NCI-H187 (cell line): ENCODE results near the gene KLHDC8B.
A peak's percentile ranks its signal among the peaks of the same experiment; 100 is the strongest.

Experiments used
- DNase-seq, 2 experiments: peaks; one replicate each; lab custom pipeline; 2025; lab: John Stamatoyannopoulos, UW

The KLHDC8B gene

DNA sequence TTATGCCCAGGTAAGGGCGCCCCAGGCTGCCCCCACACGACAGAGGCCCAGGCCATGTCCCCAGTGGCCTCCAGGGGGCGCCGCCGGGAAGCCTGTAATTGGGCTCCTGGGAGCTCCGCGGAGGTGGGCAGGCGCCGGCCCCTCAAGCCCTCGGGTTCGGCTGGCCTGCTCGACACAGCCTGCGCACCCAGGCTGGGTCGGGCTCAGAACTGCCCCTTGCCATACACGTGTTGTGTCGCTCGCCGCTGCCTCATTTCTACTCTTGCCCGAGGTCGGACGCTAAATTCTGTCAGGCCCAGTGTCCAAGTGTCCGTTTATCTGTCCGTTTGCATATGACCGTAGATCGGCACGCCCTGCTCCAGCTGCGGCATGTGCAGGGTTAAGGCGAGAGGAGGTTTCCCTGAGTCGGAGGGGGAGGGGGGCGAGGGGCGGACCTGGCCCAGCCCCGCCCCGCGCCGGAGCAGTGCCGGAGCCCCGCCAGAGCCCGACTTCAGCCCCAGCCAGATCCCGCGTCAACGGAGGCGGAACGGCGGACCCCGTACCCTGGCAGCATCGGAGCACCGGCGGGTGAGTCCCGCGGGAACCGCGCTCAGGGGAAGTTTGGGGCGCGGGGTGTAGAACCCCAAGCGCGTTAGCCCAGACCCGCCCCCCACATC is at the start of gene KLHDC8B:
TSS of gene KLHDC8B (plus strand) at position 480 of the 656 bp plus-strand sequence. CDS start 1,172 bp downstream, outside the sequence.
- DNase-seq, result peak in 1 of 2 experiments; percentile 9

DNA sequence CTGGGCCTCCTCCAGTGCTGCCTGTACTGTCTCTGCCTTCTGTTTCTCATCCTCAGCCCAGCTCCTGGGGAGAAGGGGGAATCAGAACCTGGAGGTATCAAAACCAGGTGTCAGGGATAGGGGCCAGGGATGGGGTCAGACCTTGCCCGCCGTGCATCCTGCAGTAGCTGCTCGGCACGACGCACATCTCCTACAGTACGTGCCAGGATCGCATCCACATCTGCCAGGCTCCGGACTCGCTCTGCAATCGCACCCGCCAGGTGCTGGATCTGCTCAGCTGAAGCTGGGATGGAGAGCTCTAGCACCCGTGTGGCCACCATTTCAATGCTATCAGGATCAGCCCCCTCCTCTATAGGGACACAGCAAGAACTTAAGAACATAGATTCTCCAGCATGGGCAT is 49.4 kb upstream of the KLHDC8B start:
- DNase-seq, result no peak

DNA sequence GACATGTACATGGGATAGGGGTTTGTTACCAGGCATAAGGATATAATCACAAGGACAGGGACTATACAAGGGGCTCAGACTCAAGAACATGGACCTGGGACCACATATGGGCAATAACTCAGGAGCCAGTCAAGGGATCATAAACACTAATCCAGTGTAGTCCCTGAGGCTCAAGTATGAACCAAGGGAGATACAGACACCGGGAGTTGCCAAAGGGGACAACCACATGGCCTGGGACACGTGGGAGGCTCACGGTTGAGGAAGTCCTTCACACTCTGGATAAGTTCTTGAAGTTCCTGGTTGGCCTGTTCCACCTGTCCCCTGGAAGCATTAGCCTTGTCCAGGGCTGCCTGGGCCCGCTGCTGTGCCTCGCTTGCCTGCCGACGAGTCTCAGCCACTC is 48.9 kb upstream of the KLHDC8B start:
- DNase-seq, result no peak

DNA sequence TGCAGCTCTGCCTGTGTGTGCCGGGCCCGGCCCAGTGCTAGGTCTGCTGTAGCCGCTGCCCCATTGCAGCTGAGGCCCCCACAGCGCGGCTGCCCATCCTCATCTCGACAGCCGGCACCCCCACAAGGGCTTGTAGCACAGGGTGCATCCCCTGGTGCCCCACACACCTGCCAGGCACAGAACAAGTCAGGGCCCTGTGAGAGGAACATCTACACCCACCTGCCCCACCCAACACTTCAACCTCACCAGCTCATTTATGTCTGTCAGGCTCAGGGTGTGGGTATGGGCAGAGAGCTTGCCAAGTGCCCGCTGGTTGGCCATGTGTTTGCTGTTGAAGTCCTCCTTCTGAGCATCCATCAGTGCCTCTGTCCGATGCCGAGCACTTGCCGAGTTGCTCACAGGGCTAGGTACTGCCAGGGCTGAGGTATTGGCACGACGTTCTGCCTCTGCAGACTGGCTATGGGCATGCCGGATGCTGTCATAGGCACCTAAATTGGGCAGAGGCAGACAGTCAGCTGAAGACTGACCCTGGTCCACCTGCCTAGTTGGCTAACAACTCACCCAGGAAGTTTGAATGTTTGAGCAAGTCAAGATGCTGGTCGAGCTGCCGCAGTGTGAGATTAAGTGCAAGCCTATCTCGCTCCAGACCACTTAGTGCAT is 48.4 kb upstream of the KLHDC8B start:
- DNase-seq, result no peak

DNA sequence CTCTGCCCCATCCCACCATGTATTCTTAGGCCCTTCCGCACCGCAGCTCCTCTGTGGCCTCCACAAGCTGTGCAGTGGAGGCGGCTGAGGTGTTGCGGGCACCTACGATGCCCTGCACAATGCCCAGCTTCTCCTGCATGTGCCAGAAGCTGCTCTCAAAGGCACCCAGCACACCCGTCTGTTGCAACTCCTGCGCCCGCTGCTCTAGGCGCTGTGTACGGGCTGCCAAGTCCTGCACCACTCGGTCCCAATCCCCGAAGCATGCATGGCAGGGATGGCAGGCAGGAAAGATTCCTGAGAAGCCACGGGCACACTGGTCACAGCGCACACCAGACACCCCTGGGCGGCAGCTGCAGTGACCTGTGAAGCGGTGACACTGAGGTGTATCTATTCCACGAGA is 47.7 kb upstream of the KLHDC8B start:
- no peak for DNase-seq

DNA sequence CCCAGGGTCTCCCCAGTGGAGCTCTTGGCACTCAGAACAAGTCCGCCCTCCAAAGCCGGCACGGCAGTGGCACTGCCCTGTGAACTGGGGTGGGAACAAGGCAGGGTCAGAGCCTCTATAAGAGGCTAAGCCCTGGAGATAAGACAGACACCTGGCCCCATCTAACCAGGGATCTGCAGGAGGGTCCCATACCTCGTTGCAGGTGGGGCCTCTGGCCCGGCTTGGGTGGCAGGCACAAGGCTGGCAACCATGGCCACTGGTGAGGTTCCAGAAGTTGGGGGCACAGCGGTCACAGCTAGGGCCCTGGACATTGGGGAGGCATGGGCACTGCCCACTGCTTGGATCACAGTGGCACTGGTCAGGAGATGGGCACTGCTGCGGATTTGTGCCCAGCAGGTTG is 47.2 kb upstream of the KLHDC8B start:
- no peak for DNase-seq

DNA sequence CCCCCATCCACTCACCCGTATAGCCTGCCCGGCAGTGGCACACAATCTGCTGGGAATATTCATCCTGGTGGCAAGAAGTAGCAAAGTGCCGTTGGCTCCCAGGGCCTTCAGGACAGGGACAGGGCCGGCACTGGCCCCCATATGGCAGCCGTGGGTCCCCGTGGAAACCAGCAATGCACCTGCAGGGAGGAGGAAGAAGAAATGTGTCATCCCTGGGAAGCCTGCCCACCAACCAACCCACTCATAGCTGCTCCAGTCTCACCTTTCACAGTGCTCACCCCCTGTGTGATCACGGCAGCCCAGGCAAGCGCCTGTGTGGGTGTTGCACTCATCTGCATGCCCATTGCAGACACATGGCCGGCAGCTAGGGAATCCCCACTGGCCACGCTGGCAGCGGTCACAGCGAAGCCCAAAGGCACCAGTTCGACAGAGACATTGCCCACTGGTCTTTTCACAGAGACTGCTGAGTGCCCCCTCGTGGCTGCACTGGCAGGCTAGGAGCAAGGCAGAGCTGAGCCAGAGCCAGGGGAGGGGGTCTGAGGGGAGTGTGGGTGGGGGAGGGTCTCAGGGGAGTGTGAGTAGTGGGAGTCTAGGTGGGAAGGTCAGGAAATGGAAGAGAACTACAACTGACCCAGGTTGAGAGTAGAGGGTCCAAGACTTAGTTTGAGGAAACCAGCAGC is 46.3 kb upstream of the KLHDC8B start:
- no peak for DNase-seq

DNA sequence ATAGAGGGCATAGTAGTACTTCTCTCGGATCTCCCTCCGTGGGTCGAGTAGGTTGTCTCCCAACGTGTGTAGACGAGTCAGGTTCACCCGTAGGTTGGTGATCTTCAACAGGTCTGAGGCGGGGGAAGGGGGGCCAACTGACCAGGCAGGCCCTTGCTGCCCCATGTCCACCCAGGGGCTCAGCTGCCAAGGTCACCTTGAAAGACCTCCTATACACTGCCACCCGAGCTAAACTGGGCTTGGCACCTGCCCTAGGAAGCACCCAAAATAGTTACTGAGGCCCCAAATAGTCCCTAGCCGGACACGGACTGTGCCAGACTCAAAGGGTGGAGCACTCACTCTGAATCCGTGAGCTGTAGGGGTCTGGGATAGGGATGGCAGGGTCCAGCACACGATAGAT is 40.4 kb upstream of the KLHDC8B start:
- DNase-seq, result no peak

DNA sequence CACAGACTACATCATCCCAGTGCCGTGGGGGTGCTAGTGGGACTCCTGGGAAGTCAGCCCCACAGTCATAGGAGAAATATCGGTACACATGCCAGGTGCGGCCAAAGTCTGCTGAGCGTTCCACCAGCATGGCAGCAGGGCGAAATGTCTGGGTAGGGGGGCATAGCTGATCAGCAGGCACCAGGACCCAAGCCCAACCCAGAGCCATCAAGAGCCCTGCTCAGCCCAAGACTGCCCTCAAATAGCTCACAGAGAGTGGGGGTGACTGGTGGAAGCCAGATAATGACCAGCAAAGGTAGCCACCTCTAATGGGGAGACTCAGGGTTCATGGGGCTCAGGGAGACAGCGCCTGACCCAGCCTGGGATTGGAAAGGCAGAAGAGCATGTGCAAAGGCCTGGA is 39.8 kb upstream of the KLHDC8B start:
- no peak for DNase-seq

DNA sequence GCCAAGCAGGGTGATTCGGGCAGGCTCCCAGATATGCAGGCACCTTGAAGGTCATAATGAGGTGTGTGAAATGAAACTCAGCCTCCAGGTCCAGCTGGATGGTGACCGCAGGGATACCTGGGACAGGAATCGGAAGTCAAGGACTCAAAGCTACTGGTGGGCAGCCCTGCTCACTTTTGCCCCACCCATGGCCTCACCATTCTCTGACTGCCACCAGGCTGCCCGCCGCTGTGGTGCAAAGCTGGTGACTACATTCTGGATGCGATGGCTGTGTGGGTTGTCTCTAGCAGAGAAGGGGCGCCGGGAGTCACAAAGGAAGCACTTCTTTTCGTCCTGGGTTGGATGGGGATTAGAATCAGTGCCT is 39.3 kb upstream of the KLHDC8B start:
- no peak for DNase-seq

DNA sequence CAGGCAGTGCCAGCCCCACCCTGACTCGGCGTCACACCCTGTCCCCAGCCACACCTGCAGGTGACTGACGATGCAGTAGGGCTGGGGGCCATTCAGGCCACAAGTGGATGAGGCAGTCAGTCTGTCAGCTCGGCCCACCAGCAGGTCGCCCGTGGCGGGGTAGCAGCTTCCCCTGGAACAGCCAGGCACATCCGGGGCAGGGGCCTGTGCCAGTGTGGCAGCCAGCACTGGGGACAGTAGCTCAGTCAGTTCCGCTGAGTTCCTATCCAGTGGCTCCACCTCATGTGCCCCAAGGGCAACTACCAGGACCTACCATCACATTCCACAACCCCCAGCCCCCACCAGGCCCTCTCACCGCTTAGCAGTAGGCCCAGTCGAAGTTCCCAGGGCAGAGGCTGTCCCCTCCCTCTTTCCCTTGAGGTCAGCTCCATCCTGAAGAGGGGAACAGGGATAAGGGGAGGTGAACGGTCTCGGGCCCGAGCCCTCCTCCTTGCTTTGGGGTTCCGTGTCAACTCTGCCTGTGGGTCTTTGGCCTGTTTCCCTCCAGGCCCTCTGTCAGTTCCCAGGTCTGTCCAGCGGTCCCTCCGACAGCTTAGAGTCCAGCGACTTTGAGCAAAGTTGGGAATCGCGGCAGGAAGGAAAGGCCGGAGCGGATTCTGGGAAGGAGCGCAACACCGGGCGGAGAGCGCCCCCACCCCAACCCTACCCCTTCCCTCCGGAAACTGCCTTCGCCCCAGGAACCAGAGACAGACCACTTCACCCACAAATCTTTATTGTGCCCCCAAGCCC is 38.8 kb upstream of the KLHDC8B start, which contains the start of gene LAMB2:
TSS of gene LAMB2 (minus strand) at position 614 of the 789 bp plus-strand sequence. CDS start at position 431, 183 bp downstream.
- DNase-seq, result no peak

DNA sequence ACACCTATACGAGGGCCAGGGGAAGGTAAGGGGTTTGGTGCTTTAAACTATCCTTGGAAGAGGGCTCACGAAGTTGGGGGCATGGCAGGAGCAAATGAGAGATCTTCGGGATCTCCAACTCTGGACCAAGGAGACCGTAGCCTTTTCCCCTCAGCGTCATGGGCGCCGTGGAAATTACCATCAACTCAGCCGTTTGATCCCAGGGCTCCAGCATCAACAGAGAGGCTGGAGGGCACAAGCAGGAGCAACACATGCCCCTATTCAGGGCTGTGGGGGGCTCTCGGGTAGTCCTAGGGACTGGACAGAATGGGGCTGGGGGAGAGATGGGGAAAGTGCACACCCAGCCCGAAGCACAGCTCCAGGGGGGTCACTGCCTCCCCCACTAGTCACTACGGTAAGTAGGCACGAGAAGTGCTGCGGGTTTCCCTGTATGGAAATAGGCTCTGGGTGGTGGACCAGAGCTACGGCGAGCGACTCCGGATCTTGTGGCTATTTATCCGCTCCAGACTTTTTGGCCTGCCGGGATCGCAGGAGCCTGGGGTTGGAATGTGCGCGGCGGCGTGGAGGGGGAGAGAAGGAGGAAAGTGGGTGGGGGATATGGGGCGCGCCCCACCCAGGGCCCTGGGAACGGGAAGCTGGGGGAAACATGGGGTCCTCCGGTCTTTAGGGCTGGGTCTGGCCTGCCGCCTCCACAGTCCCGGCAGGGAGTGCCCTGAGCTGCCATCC is 38.0 kb upstream of the KLHDC8B start:
- peak; percentile 1 to 29 for DNase-seq

DNA sequence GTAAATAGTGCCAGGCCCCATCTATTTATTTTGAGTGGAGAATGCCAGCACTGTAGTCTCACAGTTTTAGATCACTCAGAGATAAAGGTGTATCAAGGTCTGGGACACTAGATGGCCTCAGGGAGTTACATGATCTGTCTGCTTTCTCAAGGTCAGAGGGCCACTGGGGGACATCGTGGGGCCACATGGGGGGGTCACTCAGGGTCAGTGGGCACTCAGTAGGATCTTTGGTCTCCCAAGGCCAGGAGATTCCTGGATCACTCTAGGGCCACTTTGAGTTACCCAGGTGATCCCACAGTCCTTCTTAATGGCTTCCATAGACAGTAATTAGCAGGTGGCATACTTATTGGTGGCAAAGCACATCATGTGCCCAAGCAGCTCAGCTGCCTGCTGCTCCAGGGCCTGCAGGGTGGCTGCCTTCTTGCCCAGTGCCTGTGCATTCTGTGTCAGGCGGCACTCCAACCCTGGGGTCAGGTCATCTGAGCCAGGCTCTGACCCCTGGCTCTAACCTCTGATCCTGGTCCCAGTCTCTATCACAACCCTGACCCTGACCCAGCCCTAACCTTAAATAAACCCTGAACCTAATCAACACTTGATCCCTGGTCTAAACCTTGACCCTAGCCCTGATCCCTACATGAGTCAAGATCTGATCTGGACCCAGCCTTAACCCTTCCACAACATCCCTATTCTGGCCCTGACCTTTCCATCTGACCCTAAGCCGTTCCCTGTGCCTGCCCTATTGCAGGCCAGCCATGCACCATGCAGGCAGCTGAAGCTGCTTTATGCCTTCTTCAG is 36.7 kb upstream of the KLHDC8B start:
- no peak for DNase-seq

DNA sequence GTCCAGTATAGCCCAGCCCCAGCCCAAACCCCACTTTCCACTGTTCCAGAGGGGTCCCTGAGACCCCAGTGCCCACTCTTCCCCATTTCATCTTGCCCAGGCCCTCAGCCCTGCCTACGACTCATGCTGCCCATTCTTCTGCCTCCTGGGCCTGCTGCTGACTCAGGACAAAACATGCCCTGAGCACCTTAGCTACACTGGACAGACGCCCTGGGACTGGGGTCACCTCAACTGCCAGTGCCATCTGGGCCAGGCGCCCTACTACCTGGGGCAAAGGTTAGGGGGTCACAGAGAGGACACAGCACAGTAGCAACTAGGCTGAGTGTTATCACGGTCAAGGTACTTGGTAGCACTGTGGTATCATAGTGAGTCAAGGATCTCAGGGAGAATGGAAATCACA is 35.9 kb upstream of the KLHDC8B start:
- DNase-seq, result no peak

DNA sequence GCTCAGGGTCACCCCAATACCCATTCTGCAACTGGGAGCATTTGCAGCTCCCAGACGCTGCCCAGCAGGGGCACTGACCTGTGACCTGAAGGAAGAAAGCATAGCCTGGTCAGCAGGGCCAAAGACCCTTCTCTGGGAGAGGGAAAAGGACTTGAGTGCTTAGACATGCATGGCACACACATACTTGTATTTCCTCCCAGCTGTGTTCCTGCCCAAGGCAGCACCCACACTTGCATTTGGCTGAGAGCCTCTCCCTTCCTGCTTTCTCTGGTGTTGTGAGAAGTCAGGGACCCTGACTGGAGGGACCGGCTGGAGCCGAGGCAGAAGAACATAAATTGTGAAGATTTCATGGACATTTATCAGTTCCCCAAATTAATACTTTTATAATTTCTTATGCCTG is 31.3 kb upstream of the KLHDC8B start:
- no peak for DNase-seq

DNA sequence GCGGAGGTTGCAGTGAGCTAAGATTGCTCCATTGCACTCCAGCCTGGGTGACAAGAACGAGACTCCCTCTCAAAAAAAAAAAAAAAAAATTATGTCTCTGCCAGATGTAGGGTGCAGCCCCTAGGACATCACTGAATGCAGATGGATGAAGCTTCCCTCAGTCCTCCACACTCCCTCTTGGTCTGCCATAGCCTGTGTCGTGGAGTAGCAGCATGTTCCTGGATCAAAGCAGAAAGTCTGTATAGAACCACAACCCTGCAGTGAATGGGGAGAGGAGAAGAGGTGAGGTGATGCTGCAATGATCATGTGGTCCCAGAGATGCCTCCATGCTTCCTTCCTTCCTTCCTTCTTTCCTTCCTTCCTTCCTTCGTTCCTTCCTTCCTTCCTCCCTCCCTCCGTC is 23.2 kb upstream of the KLHDC8B start:
- no peak for DNase-seq

DNA sequence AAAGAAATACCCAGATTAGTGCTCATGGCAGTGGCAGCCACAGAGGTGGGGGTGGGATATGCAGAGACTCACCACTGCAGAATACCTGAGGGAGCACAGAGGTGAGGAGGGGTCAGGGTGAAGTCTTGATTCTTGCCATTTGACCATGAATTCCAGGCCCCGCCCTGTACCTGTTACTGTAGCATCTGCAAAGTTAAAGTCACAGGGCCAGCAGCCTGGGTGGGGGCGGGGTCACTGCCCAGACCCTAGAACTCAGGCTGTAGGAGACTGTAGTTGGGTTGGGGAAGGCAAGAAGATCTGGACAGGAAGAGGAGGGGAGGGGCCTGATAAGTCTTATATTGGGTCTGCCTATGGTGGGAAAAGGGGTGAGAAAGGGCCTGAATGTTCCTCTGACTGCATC is 19.8 kb upstream of the KLHDC8B start:
- no peak for DNase-seq

DNA sequence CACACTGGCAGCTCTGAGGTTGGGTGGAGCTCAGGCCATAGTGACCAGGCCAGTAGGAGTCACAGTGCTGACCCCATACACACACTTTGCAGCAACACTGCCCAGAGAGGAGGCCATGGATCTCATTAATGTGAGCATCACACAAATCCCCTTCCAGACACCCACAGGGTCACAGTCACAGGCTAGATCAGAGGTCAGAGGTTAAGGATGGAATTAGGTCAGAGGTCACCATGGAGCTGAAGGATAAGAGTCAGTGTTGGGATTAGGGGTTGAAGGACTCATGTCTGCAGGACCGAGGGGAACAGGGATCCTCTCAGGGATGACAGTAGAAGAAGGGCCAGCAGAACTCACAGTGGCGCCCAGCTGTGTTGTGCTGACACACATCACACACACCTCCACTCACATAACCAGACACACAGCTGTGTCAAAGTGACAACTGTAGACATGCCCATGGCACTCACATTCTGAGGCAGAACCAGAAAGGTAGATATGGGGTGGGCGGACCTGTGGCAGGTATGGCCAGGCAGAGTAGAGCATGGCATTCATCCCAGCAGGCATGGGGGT is 18.0 kb upstream of the KLHDC8B start:
- no peak for DNase-seq

DNA sequence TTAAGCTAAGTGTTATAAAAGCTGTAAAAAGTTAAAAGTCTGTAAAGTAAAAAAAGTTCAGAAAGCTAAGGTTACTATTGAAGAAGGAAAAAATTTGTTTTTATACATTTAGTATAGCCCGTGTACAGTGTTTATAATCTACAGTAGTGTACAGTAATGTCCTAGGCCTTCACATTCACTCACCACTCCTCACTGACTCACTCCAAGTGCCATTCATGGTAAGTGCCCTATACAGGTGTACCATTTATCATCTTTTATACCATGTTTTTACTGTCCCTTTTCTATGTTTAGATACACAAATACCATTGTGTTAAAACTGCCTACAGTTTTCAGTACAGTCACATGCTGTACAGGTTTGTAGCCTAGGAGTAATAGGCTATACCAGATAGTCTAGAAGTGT is 14.1 kb upstream of the KLHDC8B start:
- DNase-seq, result no peak

DNA sequence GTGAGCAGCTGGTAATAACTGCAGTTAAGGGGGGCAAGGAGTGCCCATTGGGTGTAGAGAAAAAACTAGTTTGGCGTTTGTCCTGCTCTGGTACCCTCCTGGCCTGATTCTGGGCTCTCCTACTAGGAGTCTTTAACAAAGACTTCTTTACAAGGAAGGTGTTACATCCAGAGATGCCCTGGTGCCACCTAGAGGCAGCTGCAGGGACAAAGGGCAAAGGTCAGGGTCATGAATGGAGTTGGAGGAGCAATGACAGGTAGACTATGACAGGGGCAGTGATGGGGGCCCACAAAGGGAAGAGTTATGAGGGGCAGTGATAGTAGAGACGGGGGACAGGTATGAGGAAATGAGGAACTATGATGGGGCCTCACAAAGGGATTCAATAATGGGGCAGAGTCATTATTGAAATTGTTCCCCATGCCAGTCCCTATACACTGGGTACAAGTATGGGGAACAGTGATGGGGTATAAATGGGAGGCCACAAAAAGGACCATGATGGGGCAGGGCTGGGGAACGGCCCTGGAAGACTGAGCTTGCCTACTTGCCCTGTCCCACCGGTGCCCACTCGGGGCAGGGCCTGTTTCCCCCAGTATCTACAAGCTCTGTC is 13.2 kb upstream of the KLHDC8B start:
- no peak for DNase-seq
